Activated CD4-positive, alpha-beta T cell treated with anti-CD3 and anti-CD28 coated beads for 1 hour (primary cell): ENCODE measurements around the gene CFAP46.

Experiments
- DNase-seq: peaks from one replicate; pipeline ENCODE4 v3.0.0-alpha.2; 2020

The CFAP46 gene

GRCh38 chr10:132762267-132762666 lies 180.1 kb downstream of the CFAP46 start:
- DNase-seq: no peak

DNA sequence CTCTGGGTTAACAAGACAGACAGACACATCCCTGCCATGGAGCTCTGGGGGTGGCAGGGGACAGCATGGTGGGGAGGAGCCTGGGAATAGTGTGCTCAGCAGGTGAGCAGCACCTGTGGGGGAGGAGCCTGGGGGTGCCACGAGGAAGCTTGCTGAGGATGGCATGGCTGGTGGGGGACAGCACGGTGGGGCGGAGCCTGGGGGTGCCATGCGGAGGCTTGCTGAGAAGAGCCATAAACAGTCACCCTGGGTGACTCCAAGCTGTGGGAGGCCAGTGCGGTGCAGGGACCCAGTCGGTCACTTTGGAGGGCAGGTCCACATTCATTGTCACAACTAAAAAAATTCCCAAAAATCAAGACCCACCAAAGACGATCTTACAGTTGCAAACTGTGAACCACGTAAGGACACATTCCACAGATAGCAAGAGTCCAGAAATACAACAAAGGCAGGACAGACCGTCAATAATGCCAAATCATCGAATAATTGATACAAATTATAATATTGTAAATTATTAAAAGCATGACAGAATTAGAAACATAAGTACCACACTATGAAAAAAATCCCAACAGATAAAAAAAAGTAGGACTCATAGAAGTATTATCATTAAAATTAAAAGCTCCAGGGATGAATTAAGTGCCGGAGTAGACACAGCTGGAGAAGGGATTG lies 180.8 kb downstream of the CFAP46 start:
- no peak for DNase-seq

DNA sequence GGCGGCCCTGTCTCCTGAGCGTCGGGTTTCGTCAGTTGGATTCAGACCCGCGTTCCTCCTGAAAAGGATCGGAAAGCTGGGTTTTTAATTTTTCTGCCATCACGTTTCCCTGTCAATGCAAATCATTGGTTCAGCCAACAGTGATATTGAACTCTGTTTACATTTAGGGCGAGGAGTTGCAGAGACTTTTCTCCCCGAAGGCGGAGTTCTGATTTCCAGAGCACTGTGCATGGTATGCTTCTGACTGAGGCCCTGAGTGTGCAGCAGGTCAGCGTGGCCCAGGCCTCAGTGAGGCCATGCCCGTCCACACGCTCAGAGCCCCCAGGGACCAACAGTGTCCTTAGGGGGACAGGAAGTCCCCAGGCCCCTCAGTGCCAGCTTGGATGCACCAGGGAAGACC lies 183.5 kb downstream of the CFAP46 start:
- no peak for DNase-seq
